ENCODE results near the gene GLIS2. TPM values are rescaled to one million over a fixed set of nuclear protein-coding genes. Genes with fewer than 3 reads are reported as not detected.
"Not testable (repeated sequence)": the region's sequence is repeated elsewhere in the genome, so short reads cannot be mapped to it uniquely, and the experiment has no call there.

GLIS2 gene
- polyA plus RNA-seq, 1 donor from 2014 or later, result not detected

GRCh38 chr16:4344300-4344982 is 28.6 kb downstream of the GLIS2 start:
- not testable (repeated sequence) for H3K4me3 Mint-ChIP-seq, H3K27me3 Mint-ChIP-seq, H3K4me1 Mint-ChIP-seq, H3K9me3 Mint-ChIP-seq, H3K36me3 Mint-ChIP-seq
- H3K27ac Mint-ChIP-seq, result peak overlapping the region in 2 of 3 donors; percentile 67 to 84

- H3K9me3 Mint-ChIP-seq, result no peaks in the 10 kb centered on the region
- no peaks in the 10 kb centered on the region for H3K27me3 Mint-ChIP-seq
- peak overlapping the region in 2 of 3 donors; percentile 67 to 84 for H3K27ac Mint-ChIP-seq
- peaks cover 0 to 9% (median 5%) of the 10 kb centered on the region in 3 donors for H3K4me1 Mint-ChIP-seq
- no peak overlapping the region for H3K4me3 Mint-ChIP-seq
- H3K36me3 Mint-ChIP-seq, result no peaks in the 10 kb centered on the region
Measured at GRCh38 chr16:4344983-4345835, 29.3 kb downstream of the GLIS2 start.

DNA sequence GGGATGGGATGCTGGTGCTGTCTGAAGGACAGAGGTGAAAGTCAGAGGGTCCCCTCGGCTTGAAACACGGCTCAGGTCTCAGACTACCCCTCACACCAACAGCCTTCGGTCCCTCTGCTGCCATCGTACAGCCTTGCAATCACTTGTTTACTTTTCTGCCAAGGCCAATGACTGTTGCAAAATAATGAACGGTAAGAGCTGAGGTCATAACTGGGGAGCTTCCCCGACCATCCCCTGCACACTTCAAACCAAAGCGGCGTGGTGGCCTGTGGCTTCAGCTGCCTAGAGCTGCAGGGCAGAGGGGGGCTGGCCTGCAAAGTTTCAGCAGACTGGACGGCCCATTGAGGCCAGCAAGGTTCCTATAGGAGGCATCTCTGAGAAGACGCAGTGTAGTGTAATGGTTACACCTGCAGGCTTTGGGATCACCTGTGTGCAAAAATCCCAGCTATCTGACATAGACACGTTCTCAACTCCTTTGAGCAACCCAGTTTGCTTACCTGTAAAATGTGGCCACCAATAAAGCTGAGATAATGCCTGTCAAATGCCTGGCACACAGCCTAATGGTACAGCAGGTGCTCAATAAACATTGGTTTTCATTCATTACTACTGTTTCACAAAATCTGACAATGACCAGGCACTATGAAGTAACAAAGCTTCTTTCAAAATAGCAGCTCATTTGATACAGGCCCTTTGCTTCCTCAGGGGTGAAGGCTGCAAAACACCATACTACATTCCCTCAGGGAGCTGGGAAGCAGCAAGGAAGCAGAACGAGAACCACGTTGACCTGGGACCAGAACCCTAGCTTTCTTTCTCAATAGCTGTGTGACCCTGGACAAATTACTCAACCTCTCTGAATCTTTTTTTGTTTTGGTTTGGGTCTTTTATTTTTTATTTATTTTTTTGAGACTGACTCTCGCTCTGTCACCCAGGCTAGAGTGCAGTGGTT is 30.2 kb downstream of the GLIS2 start:
- peaks cover 2 to 9% (median 5%) of the 10 kb centered on the region in 3 donors for H3K4me1 Mint-ChIP-seq
- no peaks in the 10 kb centered on the region for H3K27me3 Mint-ChIP-seq
- H3K9me3 Mint-ChIP-seq, result no peaks in the 10 kb centered on the region
- peak overlapping the region in 1 of 4 donors; percentile 1 for H3K4me3 Mint-ChIP-seq
- no peaks in the 10 kb centered on the region for H3K36me3 Mint-ChIP-seq
- H3K27ac Mint-ChIP-seq, result peak overlapping the region in 1 of 3 donors; percentile 53

GRCh38 chr16:4347010-4347409 is 31.1 kb downstream of the GLIS2 start:
- Mint-ChIP-seq H3K4me1 (peaks cover 9 to 13% (median 10%) of the 10 kb centered on the region in 3 donors), H3K27ac (peak overlapping the region in 2 of 3 donors; percentile 51 to 59), H3K4me3 (peak overlapping the region in 1 of 4 donors; percentile 44), H3K36me3 (no peaks in the 10 kb centered on the region), H3K27me3 (no peaks in the 10 kb centered on the region), H3K9me3 (no peaks in the 10 kb centered on the region)

DNA sequence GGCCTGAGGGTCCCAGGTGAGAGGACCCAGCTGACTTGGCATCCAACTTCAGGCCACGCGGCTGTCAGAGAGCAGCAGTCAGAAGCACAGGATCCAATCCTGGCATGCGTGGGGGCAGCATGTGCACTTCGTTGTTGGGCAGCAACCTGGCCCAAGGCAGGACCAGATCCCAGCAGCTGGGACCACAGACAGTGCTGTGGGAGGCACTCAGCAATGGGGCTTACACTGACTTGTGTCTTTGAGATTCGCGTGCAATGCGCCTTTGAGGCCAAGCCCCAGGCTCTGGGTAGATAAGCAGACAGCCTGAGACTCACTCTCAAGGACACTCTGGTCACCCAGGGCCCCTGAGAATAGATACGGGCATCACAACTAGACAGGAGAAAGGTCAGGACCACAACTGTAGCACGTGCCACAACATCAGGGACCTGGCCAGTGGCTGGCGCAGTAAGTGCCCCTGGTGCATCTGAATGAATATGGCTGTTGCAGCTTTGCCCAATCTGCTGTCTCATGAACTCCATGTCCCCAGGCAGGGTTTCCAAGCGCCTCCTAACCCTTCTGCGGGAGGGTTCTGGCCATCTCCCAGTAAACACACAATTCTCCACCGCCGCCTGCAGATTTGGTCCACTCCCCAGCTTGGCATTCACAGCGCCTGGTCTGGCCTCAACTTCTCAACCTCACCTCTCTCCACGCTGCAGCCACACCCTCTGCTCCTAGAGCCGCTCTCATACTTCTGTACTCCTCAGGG is 32.1 kb downstream of the GLIS2 start:
- no peaks in the 10 kb centered on the region for H3K36me3 Mint-ChIP-seq
- H3K27ac Mint-ChIP-seq, result peak overlapping the region in 2 of 3 donors; percentile 39 to 51
- H3K9me3 Mint-ChIP-seq, result no peaks in the 10 kb centered on the region
- H3K27me3 Mint-ChIP-seq, result no peaks in the 10 kb centered on the region
- H3K4me1 Mint-ChIP-seq, result peaks cover 9 to 13% (median 10%) of the 10 kb centered on the region in 3 donors
- peak overlapping the region in 2 of 4 donors; percentile 27 to 44 for H3K4me3 Mint-ChIP-seq

GRCh38 chr16:4349332-4349731 is 33.5 kb downstream of the GLIS2 start:
- no peak overlapping the region for H3K27ac Mint-ChIP-seq
- peak overlapping the region in 1 of 4 donors; percentile 5 for H3K4me3 Mint-ChIP-seq
- H3K36me3 Mint-ChIP-seq, result no peaks in the 10 kb centered on the region
- H3K27me3 Mint-ChIP-seq, result no peaks in the 10 kb centered on the region
- no peaks in the 10 kb centered on the region for H3K9me3 Mint-ChIP-seq
- H3K4me1 Mint-ChIP-seq, result peaks cover 9 to 14% (median 13%) of the 10 kb centered on the region in 3 donors

GRCh38 chr16:4350365-4350786 is 34.5 kb downstream of the GLIS2 start:
- peaks cover 9 to 14% (median 11%) of the 10 kb centered on the region in 3 donors for H3K4me1 Mint-ChIP-seq

GRCh38 chr16:4350787-4351659 is 35.2 kb downstream of the GLIS2 start, which contains the start of gene PAM16:
Gene PAM16, minus strand, starts transcription at chr16:4351321. Its CDS starts 87 bp downstream, at chr16:4351234.
- Mint-ChIP-seq H3K4me1 (peaks cover 9 to 14% (median 11%) of the 10 kb centered on the region in 3 donors), H3K9me3 (no peaks in the 10 kb centered on the region), H3K36me3 (no peaks in the 10 kb centered on the region), H3K4me3 (peak within 1 kb of the TSS; percentile 89 to 98 (median 93)), H3K27ac (peak within 1 kb of the TSS; percentile 80 to 95 (median 93)), H3K27me3 (no peaks in the 10 kb centered on the region)

More at GRCh38 chr16:4350365-4350786, 34.5 kb downstream of the GLIS2 start:
- Mint-ChIP-seq H3K36me3 (no peaks in the 10 kb centered on the region), H3K9me3 (no peaks in the 10 kb centered on the region), H3K4me3 (peak overlapping the region; percentile 89 to 98 (median 93)), H3K27ac (peak overlapping the region; percentile 80 to 93 (median 89)), H3K27me3 (no peaks in the 10 kb centered on the region)

- peak overlapping the region; percentile 31 to 93 (median 80) for H3K27ac Mint-ChIP-seq
- no peaks in the 10 kb centered on the region for H3K9me3 Mint-ChIP-seq
- H3K27me3 Mint-ChIP-seq, result no peaks in the 10 kb centered on the region
- peak overlapping the region in 2 of 4 donors; percentile 12 to 89 for H3K4me3 Mint-ChIP-seq
- H3K4me1 Mint-ChIP-seq, result peaks cover 8 to 14% (median 9%) of the 10 kb centered on the region in 3 donors
- no peaks in the 10 kb centered on the region for H3K36me3 Mint-ChIP-seq
Measured at GRCh38 chr16:4351880-4352279, 36.0 kb downstream of the GLIS2 start.

DNA sequence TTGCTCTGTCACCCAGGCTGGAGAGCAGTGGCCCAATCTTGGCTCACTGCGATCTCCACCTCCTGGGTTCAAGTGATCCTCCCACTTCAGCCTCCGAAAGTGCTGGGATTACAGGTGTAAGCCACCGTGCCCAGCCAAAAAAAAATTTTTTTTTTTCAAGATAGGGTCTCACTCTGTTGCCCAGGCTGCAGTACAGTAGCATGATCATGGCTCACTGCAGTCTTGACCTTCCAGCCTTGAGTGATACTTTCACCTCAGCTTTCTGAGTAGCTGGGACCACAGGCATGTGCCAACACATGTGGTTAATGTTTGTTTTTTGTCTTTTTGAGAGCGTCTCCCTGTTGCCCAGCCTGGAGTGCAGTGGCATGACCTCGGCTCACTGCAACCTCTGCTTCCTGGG is 37.0 kb downstream of the GLIS2 start:
- peaks cover 8 to 14% (median 9%) of the 10 kb centered on the region in 3 donors for H3K4me1 Mint-ChIP-seq
- no peak overlapping the region for H3K27ac Mint-ChIP-seq
- no peaks in the 10 kb centered on the region for H3K9me3 Mint-ChIP-seq
- H3K4me3 Mint-ChIP-seq, result no peak overlapping the region
- no peaks in the 10 kb centered on the region for H3K36me3 Mint-ChIP-seq
- H3K27me3 Mint-ChIP-seq, result no peaks in the 10 kb centered on the region

DNA sequence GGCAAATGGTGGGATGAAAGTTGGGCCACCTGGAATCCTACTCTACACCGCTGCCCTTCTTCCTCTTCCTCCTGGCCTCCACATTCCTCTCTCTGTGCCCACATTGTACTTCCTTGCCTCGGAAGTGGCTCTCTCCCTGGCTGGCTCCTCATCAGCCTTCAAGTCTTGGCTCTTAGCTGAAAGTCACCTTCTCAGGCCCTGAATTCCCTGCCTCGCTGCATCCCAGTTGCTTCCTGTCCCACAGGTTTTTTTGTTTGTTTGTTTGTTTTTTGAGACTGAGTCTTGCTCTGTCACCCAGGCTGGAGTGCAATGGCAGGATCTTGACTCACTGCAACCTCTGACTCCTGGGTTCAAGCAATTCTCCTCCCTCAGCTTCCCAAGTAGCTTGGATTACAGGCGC is 37.8 kb downstream of the GLIS2 start:
- peaks cover 4 to 9% (median 9%) of the 10 kb centered on the region in 3 donors for H3K4me1 Mint-ChIP-seq
- H3K9me3 Mint-ChIP-seq, result no peaks in the 10 kb centered on the region
- H3K27me3 Mint-ChIP-seq, result no peaks in the 10 kb centered on the region
- H3K36me3 Mint-ChIP-seq, result no peaks in the 10 kb centered on the region
- peak overlapping the region in 1 of 4 donors; percentile 69 for H3K4me3 Mint-ChIP-seq
- peak overlapping the region in 2 of 3 donors; percentile 55 to 59 for H3K27ac Mint-ChIP-seq

DNA sequence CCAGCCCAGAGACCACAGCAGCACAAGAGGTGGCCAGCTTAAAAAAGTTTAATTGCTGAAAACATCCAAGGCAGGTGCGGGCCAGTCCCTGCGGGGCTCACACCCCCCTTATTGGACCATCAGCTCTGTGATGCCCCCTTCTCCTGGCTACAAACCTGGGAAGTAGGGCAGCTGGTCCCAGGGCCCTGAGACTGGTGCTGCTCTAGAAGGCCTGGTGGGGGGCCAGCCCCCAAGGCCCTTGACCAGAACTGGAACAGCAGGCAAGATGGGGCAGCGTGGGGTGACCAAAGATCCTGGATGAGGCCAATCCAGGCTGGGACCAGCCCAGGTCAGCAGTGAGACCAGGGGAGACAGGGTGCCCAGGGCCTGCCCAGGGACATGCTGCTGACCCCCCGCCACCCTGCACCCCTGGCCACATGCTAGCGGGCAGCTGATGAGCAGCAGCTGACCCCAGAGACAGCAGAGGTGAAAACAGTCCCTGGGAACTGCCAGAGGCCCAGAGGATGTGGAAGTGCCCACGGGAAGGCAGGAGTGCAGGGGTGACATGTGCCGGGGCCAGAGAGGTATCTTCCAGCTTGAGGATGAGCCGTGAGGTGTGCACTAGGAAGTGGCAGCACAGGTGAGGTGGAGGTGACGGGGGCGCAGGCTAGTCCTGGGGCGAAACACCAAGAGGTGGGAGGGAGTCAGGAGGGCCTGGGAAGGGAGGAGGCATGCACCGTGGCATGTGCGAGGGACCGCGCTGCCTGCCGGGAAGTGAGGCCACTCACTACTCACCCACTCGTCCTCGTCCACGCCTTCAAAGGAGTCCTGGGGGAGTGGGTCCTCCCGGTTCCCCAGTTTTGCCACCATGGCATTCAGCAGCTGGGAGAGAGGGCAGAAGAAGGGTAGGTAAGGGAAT is 38.9 kb downstream of the GLIS2 start:
- Mint-ChIP-seq H3K4me3 (no peak overlapping the region), H3K9me3 (no peaks in the 10 kb centered on the region), H3K36me3 (no peaks in the 10 kb centered on the region), H3K27me3 (no peaks in the 10 kb centered on the region), H3K4me1 (peaks cover 4 to 13% (median 9%) of the 10 kb centered on the region in 3 donors), H3K27ac (peak overlapping the region in 1 of 3 donors; percentile 88)
